Measurements from ENCODE around the gene REN.

REN gene

DNA sequence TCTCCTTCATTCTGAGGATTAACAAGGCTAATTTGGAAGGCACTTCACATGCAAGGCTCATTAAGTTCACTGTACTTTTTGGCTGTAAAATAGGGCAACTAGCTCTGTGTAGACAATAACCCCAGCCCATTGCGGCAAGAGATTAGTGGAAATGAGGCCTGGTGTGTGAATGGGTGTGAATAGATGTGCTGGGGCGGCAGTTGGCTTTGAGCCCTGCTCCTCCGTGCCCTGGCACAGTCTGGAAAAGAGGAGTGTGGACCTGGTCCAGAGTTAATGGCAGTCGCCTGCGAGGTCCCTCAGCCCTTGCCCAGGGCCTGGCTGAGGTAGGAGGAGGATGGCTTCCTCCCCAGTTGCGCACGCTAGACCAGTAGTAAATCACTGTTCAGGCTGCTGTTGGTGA is 25.3 kb upstream of the REN start:
- peak; percentile 60 for DNase-seq (ENCODE audit: low read depth, low spot score)

DNA sequence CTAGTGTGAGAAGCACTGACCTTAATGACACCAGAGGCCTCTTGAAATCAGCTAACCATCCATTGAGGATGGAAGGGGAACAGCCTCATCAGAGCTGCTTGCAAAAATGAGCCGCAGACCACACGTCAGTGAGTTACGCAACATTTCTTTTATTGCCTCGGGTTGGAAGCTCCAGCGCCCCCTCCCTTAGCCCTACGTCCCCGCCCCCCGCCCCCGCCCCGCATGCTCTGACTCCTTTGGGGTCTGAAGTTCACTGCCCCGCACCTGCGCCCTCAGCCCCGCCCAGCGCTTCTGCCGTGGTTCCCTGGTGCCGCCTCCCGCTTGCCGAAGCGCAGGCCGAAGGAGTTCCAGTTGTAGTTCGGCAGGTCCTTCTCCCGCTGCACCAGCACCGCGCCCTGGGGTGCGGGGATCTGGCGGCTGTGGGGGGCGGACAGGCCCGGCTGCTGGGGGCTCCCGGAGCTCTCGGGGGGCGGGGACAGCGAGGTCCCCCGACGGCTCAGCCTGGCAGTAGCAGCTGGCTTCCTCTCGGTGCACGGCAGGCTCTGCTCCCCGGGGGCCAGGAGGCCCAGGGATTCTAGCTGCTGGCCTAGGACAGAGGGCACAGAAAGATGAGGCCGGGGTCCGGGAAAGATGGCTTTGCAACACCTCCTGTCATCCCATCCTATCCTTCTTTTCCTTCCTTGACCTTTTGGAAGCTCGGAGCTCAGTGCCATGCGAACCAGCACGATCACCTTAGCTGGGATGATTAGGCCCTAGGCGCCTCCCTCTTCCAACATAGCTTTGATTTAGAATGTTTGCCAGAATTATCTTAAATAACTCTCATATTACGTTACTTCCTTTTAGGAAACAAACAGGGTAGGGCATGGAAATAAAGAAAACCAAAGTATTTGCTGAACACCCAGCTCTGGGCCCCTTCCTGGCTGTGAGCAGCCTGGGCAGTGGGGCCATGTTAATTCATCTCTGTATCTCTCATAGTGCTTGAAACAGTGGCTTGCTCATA is 24.4 kb upstream of the REN start:
- peak; percentile 41 for DNase-seq (ENCODE audit: low read depth, low spot score)

DNA sequence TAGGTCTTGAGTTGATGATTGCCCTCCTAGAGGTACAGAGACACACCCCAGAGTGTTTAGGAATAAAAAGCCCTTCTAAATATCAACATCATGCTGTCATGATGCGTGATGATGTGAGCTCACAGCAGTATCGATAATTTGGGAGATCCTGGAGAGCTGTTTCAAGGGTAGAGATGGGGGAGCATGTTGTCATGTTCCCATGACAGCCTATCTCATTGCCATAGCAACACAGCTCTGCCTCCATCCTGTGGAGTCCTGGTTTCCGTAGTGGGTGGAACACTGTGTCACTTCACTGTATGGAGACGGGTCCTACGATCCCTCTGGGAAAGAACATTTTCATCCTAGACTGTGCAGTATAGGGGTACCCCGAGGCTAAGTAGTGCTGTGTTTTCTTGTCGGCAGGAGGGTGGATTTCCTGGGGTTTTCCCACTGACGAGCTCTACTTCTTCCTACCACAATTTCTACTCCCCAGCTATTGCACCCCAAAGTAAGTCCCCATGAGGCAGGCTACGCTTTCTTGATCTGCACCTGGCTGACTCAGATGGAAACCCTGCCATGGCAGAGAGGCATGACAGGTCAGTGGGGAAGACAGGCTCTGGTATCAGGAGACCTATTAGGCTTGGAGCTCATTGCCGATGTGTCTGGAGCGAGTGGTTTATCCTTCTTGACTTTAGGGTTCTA is 23.0 kb upstream of the REN start:
- no peak for DNase-seq (ENCODE audit: low read depth, low spot score)

DNA sequence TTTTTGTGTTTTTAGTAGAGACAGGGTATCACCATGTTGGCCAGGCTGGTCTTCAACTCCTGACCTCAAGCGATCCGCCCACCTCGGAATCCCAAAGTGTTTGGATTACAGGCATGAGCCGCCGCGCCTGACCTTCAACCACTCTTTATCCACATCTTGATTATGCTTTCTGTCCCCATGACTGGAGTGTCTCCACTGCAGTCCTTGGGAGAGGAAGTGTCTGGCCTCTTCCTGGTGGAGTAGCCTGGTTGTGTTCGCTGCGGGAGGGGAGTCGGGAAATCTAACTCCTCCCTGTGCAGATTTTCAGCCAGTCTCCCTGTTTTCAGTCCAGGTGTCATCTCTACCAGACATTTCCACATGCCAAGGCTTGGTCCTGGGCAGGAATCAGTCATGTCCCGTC is 20.5 kb upstream of the REN start:
- no peak for DNase-seq (ENCODE audit: low read depth, low spot score)

DNA sequence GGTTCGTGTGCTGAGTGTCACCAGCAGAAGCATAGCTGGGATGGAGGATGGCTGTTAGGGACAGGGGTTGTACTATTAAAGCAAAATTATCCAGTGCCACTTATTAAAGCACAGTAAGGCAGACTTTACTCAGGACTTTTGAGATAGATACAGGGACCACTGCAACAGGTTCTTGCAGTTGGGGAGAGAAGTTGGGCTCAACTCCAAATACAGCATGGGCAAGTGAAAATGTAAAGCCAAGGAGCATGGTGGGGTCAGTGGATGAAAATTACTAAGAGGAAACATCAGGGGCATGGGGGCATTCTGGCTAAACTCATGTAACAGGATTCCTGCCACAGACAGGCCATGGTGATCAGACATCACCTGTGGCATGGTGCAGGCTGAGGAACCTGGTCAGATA is 15.0 kb upstream of the REN start:
- no peak for DNase-seq (ENCODE audit: low read depth, low spot score)

DNA sequence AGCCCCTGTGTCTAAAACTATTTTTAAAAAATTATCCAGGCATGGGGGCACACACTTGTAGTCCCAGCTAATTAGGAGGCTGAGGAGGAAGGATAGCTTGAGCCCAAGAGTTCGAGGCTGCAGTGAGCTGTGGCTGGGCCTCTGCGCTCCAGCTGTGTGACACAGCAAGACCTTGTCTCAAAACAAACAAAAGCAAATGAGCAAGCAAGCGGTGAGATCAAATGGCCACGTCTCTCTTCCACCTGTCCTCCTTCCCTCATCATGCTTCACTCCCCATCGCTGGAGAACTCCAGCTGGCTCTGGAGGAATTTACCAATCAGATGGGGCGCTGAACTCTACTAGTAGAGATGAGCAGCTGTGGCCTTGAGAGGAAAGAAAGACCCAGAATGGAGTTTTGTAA is 14.0 kb upstream of the REN start:
- DNase-seq (ENCODE audit: low read depth, low spot score): no peak

DNA sequence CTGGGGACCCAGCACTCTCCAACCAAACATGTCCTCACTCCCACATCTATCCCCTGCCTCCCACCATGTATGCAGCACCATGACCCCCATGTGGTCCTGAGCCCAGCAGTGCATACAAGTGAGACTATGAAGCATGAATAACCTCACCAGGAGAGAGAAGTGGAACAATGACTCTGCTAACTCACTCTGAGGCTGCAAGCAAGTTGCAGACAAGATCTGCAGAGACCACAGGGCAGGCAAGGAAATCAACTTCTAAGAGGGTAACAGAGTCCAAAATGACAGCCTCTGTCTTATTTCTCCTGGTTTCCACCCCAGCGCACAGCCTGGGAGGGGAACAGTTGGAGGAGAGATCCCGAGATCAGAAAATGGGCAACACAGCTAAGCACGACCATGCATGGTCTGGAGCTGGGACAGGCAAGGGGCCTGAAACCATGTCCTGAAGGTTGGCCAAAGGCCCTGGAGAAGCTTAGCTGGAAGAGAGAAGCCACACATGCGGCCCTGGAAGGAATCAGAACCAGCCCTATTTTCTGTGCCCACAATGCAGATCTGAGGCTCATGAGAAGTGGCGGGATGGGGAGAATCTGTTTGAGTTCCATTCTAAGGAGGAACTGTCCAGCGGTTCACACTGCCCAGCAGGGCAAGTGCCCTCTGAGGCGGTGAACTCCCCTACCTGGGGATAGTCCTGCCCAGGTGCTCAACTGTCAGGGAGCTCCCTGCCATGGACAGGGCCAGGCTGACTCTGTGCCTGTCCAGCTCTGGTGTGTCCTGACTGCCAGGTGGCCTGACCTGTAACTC is 12.5 kb upstream of the REN start:
- DNase-seq (ENCODE audit: low read depth, low spot score): no peak

DNA sequence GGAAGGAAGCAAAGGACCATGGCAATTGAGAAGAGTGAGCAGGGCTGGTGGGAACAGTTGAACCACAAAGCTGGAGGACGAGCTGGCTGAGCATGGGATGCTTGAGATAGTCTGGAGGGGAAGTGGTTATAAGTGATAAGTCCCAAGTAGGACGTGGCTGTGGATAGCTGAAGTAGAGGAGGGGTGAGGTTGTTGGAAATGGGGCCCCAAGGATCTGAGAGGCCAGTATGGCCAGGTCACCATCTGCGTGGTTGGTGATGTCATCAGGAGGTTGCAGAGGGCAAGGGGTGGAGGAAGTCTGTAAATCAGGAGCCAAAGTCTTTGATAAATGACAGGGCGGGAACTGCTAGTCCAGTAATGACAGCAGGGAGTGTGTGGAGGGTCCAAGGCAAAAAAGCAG is 11.0 kb upstream of the REN start:
- no peak for DNase-seq (ENCODE audit: low read depth, low spot score)

DNA sequence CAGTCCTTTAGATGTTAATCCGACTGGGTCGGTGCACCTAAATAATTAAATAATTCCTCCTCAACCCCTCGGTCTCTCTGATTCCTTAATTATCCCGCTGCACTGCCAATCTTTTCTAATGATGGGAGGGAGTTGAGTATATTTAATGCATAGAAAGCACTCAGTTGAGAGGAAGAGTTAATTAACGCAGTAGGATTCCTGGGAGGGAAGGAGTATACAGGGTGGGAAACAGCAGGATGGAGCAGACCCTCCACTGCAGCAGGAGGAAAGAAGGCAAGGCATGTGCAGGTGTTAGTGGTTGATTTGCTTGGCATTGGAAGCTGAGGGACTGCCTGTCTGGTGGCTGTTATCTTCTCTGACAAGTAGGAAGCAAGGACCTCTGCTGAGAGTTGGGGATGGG is 9.9 kb upstream of the REN start:
- DNase-seq (ENCODE audit: low read depth, low spot score): no peak

DNA sequence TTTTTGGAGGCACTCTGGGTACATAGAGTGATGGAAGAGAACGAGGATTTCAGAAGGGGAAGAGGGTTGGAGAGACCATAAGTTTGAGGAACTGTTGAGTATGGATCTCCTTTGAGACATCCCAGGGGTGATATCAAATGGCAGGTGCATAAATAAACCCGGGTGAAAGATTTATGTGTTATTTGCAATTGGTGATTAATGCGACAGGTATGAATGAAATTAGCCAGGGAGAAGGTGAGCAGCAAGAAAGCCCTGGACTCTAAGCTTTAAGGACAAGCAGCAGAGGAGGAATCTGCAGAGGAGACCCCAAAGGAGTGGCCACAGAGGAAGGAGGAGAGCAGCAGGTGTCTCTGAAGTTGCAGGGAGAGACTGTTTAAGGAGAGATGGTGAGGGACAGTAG is 8.8 kb upstream of the REN start:
- no peak for DNase-seq (ENCODE audit: low read depth, low spot score)

DNA sequence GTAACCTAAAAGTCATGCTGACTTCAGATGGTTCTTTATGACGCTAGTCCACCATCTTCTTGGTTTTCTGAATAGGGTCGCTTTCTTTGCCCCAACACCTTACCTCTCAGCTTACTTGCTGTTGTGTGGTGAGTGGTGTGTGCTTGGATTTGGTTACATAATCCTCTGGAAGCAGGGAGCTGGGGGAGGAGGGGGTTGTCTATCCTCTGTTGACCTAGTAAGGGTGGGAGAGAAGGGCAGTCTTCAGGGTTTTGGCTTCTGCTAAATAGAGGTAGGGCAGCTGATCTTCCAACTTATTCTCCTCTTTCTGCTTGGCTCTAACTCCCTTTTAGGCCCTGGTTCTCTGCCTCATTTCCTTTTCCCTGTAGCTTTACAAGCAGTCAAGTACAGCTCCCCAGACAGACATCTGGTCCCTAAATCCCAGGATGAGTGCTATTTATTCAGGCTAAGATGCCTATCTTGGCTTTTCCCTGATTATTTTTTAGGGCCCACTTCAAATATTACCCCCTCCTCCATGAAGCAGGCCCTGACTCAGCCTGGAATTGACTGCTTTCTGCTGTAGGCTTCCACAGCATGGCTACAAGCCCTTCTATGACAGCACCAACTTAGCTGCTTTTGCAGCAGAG is 6.4 kb upstream of the REN start:
- no peak for DNase-seq (ENCODE audit: low read depth, low spot score)

DNA sequence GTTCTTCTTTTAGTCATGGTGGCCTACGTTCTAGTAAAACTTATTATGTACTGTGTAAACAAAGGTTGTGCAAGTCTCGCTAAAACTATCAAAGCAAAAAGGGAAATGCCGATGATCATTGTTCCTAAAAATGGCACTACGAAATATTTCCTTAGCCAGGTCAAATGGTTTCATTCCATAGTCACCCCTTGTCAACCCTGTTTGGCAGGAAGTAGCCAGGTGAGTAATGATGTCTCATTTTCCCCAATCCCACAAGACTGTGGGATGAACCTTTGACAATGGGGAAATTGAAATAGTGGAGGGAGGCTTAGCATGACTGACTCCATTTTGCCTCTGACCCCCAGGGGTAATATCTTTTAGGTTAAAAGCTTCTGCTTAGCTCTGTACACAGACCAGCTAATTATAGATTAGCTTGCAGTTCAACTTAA is 5.6 kb upstream of the REN start:
- DNase-seq (ENCODE audit: low read depth, low spot score): peak; percentile 41

DNA sequence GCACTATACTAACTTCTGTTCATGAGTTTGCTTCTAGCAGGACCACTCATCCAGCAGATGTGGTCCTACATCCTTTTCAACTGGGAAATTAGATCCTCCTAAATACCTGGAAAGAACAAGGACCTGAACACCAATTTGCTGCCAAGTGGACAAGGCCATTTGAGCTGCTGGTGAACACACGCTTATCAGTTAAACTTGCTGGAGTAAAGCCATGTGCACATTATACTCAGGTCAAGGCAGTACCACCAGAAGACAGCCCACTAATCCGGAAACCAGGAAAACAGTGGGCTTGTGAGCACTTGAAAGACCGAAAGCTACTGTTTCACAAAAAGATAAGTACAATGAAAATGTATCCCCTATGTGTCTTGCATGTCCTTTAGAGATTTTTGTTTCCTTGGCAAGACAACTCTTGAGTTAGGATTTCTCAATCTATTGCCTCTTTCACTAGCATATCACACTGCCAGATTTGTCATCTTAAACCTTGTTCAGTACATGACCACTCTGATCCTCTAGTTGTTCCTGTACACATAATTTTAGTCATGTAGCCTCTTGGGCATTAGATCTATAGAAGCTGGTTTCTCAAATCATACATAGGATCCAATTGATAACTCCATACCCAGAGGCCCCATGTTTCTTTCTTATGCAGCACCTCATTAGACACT is 4.5 kb upstream of the REN start:
- no peak for DNase-seq (ENCODE audit: low read depth, low spot score)

DNA sequence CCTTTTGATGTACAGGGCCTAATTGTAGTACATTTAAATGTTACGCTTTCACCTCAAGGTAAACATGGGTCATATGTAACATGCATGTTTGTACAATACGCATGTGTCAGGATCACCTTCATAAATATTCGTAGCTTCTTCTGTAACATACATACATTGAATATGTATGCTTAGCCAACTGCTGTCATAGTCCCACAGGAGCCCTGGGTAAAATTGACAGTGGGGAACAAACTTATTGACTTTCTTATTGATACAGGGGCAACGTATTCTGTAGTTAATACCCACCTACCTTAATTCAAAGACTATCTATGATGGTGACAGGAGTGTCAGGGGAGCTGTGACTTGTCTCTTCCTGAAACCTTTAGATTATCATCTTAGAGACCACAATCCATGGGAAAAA is 3.7 kb upstream of the REN start:
- no peak for DNase-seq (ENCODE audit: low read depth, low spot score)

DNA sequence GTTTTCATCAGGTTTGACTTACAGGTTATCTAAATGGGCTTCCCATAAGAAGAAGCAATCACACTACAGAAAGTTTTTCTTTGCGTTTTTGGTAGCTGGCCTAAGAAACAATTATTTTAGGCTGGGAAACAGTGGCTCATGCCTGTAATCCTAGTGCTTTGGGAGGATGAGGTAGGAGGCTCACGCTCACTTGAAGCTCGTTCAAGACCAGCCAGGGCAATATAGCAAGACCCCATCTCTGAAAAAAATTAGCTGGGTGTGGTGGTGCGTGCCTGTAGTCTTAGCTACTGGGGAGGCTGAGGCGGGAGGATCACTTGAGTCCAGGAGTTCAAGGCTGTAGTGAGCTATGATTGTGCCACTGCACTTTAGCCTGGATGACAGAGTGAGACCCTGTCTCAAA is 1.6 kb upstream of the REN start:
- DNase-seq (ENCODE audit: low read depth, low spot score): no peak

DNA sequence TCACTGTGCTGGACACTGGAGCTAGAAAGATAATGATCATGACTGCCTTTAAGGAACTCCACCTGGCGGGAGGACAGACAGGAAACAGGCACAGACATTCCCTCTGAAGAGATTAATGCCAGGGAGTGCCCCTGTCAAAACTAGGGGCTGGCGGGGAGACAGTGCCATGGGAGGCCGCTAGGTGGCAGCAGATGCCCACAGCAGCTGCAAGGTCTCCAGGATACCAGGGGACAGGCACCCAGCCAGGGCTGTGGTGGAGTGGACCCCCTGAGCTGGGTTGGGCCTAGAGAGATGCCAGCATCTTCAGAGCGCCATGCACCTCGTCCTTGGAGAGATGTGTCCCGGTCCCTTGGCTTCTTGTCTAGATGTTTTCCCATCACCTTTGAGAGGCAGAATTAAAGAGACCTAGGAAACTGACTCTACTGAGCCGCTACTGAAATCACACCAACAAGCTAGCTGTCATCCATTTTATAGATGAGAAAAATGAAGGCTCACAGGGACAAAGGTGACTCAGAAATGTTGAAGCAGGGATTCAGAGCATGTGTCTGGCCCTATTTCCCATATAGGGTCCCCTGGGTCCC is 3.6 kb downstream of the REN start:
- DNase-seq (ENCODE audit: low read depth, low spot score): peak; percentile 86

DNA sequence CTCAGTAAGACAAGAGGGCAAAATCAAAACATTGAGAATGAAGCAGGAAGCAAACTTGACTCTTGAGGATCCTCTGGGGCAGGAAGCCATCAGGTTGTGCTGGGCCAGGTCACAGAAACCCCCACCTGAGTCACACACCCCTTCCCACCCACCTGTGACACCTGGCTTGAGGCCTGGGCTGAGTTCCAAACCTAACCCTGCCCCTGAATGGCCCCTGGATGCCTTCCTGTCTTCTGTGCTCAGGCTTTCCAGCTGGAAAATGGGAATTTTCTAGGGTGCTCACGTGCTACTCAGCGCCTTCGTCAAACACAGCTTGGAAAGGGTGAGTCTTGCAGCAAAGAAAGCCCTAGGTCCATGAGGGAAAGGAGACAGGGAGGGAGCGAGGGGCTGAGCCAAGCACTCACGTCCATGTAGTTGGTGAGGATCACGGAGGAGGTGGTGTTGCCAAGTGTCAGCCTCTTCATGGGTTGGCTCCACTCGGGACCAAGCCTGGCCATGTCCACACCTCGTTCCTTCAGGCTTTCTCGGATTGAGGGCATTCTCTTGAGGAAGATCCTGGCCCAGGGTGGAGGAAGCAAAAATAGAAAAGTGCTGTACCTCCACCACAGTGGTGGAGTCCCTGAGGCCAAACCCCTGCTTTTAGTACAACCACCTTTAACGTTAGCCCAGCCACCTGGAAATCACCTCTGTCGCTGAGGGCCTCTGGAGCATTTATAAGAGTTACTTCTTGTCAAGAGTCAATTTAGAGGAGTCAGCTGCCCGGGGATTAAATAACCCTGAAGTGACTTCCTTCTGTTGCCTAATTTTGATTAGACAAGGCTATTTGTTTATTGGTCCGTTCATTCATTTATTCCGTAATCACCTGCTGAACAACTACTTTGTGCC is 4.3 kb downstream of the REN start:
- no peak for DNase-seq (ENCODE audit: low read depth, low spot score)

DNA sequence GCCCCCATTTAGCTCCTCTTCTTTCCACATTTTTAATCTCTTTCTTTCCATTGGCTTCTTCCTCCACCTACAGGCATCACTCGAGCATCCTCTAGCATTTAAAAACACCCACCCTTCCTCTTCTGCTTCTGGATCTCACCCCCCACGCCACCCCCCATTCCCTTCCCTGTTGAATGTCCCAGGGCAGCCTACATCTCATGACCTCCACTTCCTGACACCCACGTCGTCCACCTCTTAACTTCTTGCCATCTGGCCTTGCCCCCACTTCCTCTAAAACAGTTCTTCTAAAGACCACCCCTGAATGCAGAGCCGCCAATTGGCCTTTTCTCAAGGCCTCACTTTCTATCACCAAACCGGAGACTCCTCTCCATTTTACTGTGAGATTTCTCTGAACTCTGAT is 8.2 kb downstream of the REN start:
- DNase-seq (ENCODE audit: low read depth, low spot score): no peak

DNA sequence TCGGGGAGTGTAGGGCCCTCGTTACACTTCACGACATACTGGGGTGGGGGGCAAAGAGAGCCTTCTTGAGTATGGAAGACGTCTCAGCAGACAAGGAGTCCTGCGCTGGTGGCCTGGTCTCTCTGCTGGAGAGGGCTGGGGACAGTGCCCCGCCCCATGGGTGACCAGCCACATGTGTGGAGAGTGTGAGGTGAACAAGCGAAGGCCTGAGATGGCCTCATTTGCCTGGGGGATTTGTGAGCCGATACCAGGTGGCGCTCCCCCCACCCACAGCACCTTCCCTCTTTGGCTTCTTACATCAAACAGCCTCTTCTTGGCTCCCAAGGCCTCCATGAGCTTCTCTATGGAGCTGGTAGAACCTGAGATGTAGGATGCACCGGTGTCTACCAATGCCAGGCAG is 10.3 kb downstream of the REN start:
- no peak for DNase-seq (ENCODE audit: low read depth, low spot score)
